ENCODE results near the gene HOXA13.

The HOXA13 gene

DNA sequence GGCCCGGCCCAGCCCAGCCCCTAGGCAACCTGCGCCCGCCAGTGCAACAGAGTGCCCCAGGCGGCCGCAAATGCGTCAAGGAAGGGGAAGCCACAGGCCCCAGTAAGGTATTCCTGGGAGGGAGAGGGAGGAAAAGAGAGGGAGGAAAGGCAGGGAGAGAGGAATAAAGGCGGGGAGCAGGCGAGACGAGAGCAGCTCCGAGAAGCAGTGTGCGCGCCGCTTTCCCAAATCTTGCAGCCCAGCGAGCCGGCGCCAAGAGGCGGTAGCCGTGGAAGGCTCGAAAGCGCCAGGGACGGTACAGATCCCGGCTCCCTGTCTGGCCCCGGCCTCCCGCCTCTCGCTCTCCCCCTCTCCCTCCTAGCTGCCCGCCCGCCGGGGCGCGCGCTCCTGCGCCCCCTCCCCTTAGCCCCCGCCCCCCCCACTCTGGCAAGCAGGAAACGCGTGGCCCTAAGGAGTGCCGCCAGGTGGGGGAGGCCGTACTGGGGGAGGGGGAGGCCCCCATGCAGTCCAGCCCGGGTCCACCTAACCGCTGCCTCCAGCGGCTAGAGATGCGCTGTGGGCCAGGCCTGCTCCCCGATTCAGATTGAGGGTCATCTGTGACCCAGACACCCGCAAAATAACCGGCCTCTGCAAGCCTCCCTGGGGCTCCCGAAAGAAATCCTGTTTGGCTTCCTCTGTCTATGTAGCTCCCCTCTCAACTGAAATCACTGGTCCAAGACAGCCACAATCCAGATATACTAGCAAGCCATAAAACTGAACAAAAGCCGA, 30.0 kb downstream of the HOXA13 start:
- peak overlapping the region; percentile 17 for H3K4me3 Mint-ChIP-seq
- no peaks in the 10 kb centered on the region for H3K9me3 Mint-ChIP-seq
- H3K27ac Mint-ChIP-seq, result no peak overlapping the region
- peaks cover 38% of the 10 kb centered on the region for H3K4me1 Mint-ChIP-seq (ENCODE audit: low read depth)
- H3K27me3 Mint-ChIP-seq, result peaks cover 69% of the 10 kb centered on the region
- H3K36me3 Mint-ChIP-seq (ENCODE audit: low read depth), result no peaks in the 10 kb centered on the region

DNA sequence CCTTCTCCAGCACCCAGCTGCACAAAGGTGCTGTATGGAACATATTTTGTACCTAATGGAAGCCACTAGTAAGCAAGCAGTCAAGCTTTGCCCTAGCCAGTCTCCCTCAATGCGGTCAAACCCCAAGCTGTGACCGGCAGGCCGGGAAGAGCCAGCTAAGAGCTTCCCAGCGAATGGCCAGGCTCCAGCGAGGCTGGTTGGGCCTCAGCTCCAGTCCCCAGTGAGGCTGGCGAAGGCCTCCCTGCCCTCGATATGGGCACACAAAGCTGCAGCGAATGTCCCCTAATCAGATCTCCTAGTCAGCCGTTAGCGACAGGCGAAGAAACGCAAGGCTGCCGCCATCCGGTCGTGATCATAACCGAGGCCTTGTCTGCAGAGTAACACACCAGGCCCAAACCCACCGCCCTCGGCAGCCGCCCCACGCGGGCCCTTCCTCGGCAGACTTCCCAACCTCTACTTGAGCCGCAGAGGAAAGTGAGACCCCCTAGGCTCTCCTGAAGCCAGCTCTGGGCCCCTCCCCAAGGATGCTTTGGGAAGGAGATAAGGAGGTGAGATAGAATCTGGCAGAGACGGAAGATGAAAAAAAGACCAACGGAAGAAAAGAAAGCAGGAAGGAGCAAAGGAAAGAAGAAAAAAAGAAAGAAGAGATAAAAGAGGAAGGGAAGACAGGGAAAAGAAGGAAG, 31.5 kb downstream of the HOXA13 start:
- Mint-ChIP-seq H3K4me3 (no peak overlapping the region), H3K4me1 (ENCODE audit: low read depth) (peaks cover 45% of the 10 kb centered on the region), H3K36me3 (ENCODE audit: low read depth) (no peaks in the 10 kb centered on the region), H3K27me3 (peaks cover 78% of the 10 kb centered on the region), H3K27ac (peak overlapping the region; percentile 65), H3K9me3 (no peaks in the 10 kb centered on the region)

DNA sequence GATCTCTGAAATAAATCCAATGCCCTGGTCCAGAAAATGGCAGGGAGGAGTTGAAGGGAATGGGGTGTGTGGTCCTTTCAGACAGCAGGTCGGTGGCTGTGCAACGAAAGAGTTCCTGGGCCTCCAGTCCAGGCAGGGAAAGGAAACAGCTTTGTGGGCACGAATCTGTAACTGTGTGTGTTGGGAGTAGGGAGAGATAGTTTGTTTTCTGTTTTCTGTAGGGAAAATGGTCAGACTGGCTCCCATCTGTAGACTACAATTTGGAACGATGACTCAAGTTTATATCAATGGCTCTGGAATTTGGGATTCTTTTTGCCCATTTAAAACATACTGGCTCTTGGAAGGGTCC, 32.0 kb downstream of the HOXA13 start:
- Mint-ChIP-seq H3K27me3 (peaks cover 83% of the 10 kb centered on the region), H3K36me3 (ENCODE audit: low read depth) (no peaks in the 10 kb centered on the region), H3K4me3 (peak overlapping the region; percentile 24), H3K9me3 (no peaks in the 10 kb centered on the region), H3K4me1 (ENCODE audit: low read depth) (peaks cover 45% of the 10 kb centered on the region), H3K27ac (no peak overlapping the region)

DNA sequence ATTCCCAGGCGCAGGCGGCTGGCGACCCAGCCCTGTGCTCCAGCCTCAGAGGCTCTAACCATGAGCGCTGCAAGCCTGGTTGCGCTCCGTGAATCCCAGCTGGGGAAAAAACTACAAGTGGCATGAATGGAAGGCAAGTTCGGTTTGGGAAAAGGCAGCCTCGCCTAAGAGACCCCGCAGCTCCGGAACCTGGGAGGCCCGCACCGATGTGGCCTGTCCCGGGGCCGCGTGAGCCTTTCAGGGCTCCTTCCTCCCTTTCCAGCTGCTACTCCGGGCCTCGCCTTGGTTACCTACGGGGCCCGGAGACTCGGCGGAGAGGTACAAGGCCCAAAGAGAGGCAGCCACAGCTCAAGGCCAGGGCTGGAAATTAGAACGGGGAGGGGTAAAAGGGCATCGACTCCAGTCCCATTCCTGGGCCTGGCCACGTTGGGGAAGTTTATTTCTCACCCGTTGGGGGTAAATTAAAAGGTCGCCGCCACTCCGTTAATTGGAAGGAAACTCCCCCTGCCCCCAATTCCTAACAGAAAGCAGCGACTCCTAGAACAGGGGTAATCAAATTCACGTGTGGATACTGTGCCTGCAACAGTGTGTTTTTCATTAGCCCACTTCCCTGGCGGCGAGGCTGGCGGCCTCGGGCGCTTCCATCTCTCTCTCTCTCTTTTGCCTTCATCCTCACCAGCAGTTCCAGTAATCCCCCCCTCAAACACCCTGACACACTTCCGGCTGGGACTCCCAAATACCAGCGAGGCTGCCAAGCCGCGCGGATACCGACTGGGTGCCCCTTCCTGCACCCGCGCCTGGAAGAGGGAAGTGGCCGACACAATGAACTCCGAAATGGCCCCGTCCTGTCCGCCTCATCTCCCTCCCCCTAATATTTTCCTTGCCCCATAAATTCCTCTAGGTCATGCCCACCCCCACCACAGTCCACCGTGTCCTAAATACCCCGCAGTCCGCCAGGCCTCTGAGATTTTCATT, 33.1 kb downstream of the HOXA13 start:
- H3K4me3 Mint-ChIP-seq, result peak overlapping the region; percentile 53
- peaks cover 86% of the 10 kb centered on the region for H3K27me3 Mint-ChIP-seq
- no peaks in the 10 kb centered on the region for H3K9me3 Mint-ChIP-seq
- no peaks in the 10 kb centered on the region for H3K36me3 Mint-ChIP-seq (ENCODE audit: low read depth)
- H3K27ac Mint-ChIP-seq, result peak overlapping the region; percentile 78
- H3K4me1 Mint-ChIP-seq (ENCODE audit: low read depth), result peaks cover 38% of the 10 kb centered on the region

DNA sequence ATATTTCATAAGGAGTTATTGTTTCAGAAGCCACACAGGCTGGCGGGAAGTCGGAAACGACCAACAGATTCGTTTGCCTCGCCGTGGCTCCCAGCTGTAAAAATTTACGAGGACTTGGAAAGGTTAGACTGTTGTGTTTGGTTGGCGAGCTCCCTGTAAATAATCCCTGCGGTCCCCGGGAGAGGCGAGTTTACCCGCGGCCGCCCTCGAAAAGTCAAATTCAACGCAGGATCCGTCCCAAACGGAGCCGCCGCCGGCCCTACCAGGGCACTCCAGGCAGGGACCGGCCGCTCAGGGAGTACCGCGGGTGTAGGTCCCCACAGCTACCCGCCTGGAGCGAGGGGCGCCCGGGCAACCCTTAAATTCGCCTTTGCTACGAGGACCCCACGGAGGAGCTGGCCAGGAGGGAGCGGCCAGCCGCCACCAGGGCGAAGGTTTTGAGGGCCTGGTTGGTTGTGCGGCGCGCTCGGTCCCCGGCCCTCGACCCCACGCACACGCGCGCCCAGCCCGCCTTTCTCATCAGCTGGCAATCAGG, 33.8 kb downstream of the HOXA13 start:
- Mint-ChIP-seq H3K27ac (peak overlapping the region; percentile 77), H3K9me3 (no peaks in the 10 kb centered on the region), H3K36me3 (ENCODE audit: low read depth) (no peaks in the 10 kb centered on the region), H3K4me1 (ENCODE audit: low read depth) (peaks cover 34% of the 10 kb centered on the region), H3K27me3 (peaks cover 80% of the 10 kb centered on the region), H3K4me3 (peak overlapping the region; percentile 70)

DNA sequence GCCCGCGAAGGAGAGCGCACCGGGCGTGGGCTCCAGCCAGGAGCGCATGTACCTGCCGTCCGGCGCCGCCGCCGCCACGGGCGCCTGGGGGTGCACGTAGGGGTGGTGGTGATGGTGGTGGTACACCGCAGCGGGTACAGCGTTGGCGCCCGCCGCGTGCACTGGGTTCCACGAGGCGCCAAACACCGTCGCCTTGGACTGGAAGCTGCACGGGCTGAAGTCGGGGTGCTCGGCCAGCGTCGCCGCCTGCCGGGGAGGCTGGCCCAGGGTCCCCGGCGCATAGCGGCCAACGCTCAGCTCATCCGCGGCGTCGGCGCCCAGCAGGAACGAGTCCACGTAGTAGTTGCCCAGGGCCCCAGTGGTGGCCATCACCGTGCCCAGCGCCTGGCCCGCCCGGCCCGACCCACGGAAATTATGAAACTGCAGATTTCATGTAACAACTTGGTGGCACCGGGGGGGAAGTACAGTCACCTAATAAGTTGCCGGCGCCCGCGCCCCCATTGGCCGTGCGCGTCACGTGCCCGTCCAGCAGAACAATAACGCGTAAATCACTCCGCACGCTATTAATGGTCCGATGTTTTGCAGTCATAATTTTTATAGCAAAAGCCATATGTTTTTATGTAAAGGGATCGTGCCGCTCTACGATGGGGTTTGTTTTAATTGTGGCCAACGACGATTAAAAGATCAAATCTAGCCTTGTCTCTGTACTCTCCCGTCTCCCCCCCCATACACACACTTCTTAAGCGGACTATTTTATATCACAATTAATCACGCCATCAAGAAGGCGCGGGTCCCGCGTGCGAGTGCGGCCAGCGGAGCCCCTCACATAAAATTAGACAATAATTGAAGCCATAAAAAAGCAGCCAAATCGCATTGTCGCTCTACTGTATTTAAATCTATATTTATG, 34.5 kb downstream of the HOXA13 start, which contains the start of gene HOXA9:
HOXA9 (minus strand) TSS at position 449 of the 907 bp plus-strand sequence; CDS start at position 369, 80 bp downstream.
- Mint-ChIP-seq H3K27ac (peak within 1 kb of the TSS; percentile 77), H3K4me1 (ENCODE audit: low read depth) (peaks cover 37% of the 10 kb centered on the region), H3K36me3 (ENCODE audit: low read depth) (no peaks in the 10 kb centered on the region), H3K9me3 (no peaks in the 10 kb centered on the region), H3K27me3 (peaks cover 75% of the 10 kb centered on the region), H3K4me3 (peak within 1 kb of the TSS; percentile 70)

DNA sequence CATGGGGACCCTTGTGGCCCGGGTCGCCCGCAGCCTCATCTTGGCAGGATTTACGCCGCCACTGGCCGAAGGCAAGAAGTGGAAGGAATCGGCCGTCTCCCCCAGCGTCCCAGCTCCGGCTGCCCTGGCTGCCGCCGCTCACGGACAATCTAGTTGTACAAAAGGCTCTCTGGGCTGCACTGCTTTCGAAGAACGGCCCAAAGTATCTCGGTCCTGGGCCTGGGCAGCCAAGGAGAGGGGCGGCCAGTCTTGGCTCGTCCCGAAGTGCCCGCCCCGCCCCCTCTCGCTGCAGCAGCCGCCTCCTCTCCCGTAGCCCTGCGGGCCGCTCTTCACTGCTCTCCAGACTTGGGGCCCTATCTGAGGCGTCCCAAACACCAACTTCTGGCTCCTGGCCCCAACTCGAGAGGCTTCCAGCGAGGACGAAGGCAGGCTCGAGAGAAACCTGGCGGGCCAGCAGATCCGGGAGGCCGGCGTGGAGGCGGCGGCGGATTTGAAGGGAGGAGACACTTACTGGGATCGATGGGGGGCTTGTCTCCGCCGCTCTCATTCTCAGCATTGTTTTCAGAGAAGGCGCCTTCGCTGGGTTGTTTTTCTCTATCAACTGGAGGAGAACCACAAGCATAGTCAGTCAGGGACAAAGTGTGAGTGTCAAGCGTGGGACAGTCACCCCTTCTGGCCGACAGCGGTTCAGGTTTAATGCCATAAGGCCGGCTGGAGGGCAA, 35.4 kb downstream of the HOXA13 start:
- H3K4me1 Mint-ChIP-seq (ENCODE audit: low read depth), result peaks cover 41% of the 10 kb centered on the region
- H3K27ac Mint-ChIP-seq, result no peak overlapping the region
- H3K4me3 Mint-ChIP-seq, result peak overlapping the region; percentile 35
- H3K27me3 Mint-ChIP-seq, result peaks cover 77% of the 10 kb centered on the region
- H3K9me3 Mint-ChIP-seq, result no peaks in the 10 kb centered on the region
- H3K36me3 Mint-ChIP-seq (ENCODE audit: low read depth), result no peaks in the 10 kb centered on the region

DNA sequence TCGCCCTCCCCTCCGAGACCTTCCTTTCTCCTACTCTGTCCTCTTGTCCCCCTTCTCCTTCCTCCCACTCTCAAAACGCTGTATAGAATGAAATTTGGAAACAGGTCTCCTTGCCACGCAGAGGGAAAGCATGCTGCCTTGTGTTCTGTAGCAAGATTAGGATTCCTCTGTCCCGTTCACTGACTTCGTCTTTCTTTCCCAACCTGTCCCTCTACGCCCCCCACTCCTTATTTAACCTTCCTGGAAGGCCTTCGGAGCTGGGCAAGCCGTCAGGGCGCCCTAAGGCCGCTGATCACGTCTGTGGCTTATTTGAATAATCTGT, 35.9 kb downstream of the HOXA13 start:
- Mint-ChIP-seq H3K9me3 (no peaks in the 10 kb centered on the region), H3K4me1 (ENCODE audit: low read depth) (peaks cover 41% of the 10 kb centered on the region), H3K4me3 (peak overlapping the region; percentile 35), H3K27ac (peak overlapping the region; percentile 51), H3K36me3 (ENCODE audit: low read depth) (no peaks in the 10 kb centered on the region), H3K27me3 (peaks cover 81% of the 10 kb centered on the region)

DNA sequence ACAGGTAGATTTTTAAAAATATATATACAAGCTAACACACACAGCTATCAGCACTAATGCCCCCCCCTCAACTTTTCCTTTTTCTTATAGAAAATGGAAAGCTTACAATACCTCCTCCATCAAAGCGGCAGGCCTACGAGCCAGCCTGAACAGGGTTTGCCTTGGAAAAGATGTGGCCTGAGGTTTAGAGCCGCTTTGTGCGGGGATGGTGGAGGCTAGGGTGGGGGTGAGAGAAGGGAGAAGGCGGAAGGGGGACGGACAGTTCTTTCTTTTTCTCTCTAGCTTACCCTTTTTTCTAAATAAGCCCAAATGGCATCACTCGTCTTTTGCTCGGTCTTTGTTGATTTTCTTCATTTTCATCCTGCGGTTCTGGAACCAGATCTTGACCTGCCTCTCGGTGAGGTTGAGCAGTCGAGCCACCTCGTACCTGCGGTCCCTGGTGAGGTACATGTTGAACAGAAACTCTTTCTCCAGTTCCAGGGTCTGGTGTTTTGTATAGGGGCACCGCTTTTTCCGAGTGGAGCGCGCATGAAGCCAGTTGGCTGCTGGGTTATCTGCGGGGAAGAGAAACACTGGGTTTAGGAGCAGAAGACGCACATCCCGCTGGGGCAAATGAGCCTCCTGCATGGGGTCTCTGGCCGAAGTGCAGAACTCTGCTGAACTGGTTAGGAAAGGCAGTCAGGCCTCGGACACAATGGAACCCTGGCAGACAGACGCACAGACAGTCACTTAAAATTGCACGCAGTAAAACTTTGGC, 36.4 kb downstream of the HOXA13 start:
- peak overlapping the region; percentile 51 for H3K27ac Mint-ChIP-seq
- H3K36me3 Mint-ChIP-seq (ENCODE audit: low read depth), result no peaks in the 10 kb centered on the region
- H3K27me3 Mint-ChIP-seq, result peaks cover 81% of the 10 kb centered on the region
- H3K4me1 Mint-ChIP-seq (ENCODE audit: low read depth), result peaks cover 41% of the 10 kb centered on the region
- H3K9me3 Mint-ChIP-seq, result no peaks in the 10 kb centered on the region
- H3K4me3 Mint-ChIP-seq, result peak overlapping the region; percentile 35

DNA sequence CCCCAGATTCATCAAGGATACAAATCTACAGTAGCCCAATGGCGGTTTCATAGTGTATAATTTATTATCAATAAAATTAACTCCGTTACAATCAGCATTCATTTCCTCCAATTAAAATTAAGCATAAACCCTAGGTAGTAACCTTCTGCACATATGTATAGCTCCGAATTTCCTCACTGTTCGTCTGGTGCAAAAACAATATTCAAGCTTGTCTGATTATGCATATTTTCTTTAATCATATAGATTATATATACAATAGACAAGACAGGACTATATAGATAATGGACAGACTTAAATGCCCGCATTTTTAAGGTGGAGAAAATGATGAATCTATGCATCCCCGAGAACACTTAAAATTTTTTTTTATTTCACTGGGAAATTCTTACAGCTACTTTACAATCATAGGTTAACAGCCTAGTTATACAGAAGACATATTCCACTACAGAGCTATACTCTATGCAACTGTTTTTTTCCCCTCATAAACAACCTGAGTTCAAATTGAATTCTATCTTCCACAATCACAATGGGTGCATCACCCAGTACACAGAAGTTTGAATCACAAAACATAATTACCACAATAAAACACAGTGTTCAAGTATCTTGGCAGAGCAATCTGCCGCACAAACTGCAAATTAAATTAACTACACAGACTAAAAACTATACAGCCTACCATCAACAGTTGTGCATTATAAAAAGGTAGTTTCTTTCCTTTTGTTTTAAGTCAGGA, 37.2 kb downstream of the HOXA13 start:
- Mint-ChIP-seq H3K4me1 (ENCODE audit: low read depth) (peaks cover 48% of the 10 kb centered on the region), H3K27ac (no peak overlapping the region), H3K9me3 (no peaks in the 10 kb centered on the region), H3K4me3 (no peak overlapping the region), H3K36me3 (ENCODE audit: low read depth) (no peaks in the 10 kb centered on the region), H3K27me3 (peaks cover 81% of the 10 kb centered on the region)

DNA sequence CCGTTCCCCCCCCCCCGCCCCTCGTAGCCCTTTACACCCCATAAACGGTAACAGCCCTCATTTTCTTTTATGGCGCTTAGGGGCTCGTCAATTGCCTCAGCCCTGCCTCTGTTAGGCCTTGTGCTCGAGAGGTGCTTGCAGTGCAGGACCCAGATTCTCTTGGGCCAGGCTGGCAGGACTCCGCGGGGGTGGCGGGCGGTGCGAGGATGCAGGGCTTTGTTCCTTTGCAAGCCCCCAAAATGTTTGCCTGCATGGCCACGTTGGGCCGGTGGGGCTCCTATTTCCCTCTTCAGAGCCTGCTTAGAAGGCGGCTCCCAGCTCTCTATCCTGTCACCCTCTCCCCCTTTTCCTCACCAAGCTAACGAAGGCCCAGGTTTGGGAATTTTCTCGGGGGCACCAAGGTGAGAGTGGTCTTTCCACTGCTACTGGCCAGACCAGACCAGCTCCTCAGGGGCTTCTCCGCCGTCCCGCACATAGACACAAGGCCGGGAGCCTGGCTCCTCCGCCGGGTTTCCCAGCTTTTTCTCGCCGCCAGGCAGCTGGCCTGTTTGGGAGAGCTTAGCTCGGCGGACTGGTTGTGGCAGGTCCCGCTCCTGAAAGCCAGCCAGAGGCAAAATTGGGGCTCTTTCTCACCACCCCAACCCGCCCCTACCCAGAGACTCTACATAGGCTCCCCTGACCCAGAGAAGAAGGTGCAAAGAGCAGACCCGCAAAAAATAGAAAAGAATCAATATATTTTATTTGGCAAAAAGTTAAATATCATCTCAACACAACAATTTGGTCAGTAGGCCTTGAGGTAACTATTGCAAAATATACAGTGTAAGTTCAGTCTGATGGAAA, 38.0 kb downstream of the HOXA13 start:
- no peak overlapping the region for H3K4me3 Mint-ChIP-seq
- H3K9me3 Mint-ChIP-seq, result no peaks in the 10 kb centered on the region
- H3K4me1 Mint-ChIP-seq (ENCODE audit: low read depth), result peaks cover 48% of the 10 kb centered on the region
- H3K27ac Mint-ChIP-seq, result no peak overlapping the region
- H3K27me3 Mint-ChIP-seq, result peaks cover 81% of the 10 kb centered on the region
- no peaks in the 10 kb centered on the region for H3K36me3 Mint-ChIP-seq (ENCODE audit: low read depth)

All from stimulated activated naive CD8-positive, alpha-beta T cell treated with anti-CD3 and anti-CD28 coated beads, Interleukin-15, Interleukin-2, amounts not matched to agents 100 ng/mL and 50 ng/mL, for 24 hours (primary cell).